NB4 (cell line): ENCODE data around the gene CLEC18C.
"Not testable (repeated sequence)": the region's sequence is repeated elsewhere in the genome, so short reads cannot be mapped to it uniquely, and the experiment has no call there.

Experiments
- CTCF ChIP-seq: IDR thresholded peaks from one replicate; pipeline ENCODE4 v1.5.1; 2012; ENCODE audit warnings: low read depth, low read length
- POLR2A ChIP-seq: IDR thresholded peaks from 2 replicates; pipeline ENCODE4 v1.6.1; 2011; ENCODE audit warnings: mild to moderate bottlenecking; ENCODE audit not compliant: insufficient read length; ENCODE audit errors: extremely low read depth
- TF ChIP-seq, protein P1 (sequence below): IDR thresholded peaks from 2 replicates; pipeline ENCODE4 v1.6.1; 2011; ENCODE audit warnings: low read depth, low read length

DNA sequence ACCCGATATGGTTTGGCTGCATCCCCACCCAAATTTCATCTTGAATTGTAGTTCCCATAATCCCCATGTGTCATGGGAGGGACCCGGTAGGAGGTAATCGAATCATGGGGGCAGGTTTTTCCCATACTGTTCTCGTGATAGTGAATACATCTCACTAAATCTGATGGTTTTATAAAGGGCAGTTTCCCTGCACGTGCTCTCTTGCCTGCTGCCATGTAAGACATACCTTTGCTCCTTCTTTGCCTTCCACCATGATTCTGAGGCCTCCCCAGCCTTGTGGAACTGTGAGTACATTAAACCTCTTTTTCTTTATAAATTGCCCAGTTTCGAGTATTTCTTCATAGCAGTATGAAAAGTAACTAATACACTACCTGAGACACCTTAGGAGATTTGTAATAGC lies 32.8 kb downstream of the CLEC18C start:
- not testable (repeated sequence) for TF ChIP-seq CTCF, POLR2A
- TF ChIP-seq, protein P1, sequence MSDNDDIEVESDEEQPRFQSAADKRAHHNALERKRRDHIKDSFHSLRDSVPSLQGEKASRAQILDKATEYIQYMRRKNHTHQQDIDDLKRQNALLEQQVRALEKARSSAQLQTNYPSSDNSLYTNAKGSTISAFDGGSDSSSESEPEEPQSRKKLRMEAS: not testable (repeated sequence)
